A375 (cell line): ENCODE measurements around the gene TSPAN3. TPM values are rescaled to one million over a fixed set of nuclear protein-coding genes. Genes with fewer than 3 reads are reported as not detected.

Experiments
- total RNA-seq: library from RNA; depleted of rRNA; stranded (reverse); fragments of >200 nt; shearing (Covaris generic); gene quantifications from 2 replicates; pipeline ENCODE4 v1.2.3, GENCODE V29; 2014; rRNA removed

The TSPAN3 gene
- 142 and 164 TPM in 2 replicates for total RNA-seq

DNA sequence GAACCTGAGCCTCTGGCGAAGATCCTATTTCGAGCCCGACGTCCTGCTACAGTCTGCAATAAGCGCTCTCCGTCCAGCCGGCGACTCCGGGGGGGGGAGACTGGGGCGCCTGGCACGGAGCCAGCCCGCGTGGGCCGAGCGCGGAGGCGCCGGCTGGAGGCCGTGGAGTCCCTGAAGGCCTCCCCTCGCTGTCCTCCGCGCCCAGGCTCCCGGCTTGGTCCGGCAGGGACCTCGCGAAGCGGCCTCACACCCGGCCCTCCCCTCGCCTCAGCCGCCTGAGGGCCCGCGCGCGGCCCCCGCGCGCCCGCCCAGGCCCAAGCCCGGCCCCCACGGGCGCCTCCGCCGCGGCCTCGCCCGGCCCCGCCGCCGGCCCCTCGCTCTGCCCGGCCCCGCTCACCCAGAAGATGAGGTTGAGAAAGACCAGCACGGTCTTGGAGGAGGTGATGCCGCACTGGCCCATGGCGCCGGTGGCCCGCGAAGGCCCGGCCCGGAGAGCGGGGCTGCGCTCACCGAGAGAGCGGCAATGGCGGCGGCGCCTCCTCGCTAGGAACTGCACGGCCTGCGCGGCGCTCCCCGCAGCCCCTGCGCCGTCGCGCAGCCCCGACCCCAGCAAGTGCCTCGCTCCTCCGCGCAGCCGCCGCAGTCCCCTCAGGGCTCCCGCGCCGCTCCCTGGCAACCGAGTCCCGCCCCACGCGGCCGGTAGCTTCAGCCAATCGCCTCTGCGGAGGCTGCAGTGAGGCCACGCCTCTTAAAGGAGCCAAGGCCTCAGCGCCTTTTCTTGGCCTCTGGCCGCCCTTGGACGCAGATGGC is at the start of gene TSPAN3:
TSS of gene TSPAN3 (minus strand) at position 615 of the 810 bp plus-strand sequence. CDS start at position 460, 155 bp downstream.

DNA sequence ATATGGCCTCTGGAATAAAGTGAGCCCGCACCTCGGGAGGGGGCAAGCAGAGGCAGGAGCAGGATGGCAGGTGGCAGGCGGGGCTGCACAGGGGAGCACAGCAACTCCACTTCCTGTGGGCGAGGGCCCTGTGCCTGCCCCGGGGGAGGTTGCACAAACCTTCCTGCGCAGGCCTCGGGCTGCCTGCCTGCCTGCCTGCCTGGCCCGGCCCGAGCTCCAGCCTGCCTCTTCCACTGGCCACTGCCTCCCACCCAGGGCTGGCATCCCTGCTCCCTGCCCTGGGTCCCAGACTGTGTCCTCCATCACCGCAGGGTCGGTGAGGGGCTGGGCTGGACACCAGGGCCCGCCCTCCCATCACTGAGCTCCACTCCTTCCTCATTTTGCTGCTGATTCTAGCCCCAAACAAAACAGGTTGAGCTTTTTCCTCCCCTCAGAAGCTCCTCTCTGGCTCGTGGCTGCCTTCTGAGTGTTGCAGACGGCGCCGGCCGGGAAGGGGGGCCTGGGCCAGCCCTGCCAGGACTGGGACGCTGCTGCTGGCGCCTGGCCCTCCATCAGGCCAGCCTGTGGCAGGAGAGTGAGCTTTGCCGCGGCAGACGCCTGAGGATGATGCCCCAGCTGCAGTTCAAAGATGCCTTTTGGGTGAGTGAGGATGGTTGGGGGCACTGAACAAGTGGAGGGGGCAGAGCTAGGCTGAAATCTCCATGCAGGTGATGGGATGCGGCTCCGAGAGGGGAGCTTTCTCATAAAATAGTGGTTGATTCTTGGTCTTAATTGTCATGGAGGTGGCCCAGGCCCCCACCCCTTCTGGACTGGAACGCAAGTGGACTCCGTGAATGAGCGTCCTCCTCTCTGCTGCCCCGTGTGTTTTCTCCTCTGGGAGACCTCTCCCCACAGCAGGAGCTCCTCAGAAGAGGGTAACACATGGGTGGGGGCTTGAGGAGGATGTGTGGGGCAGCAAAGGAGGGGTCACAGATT is 75.7 kb downstream of the TSPAN3 start, which contains the start of gene PSTPIP1:
TSS of gene PSTPIP1 (plus strand) at position 156 of the 975 bp plus-strand sequence. CDS start at position 604, 448 bp downstream.

Other genes with a start within 250 kb of the TSPAN3 start
- gene SCAPER, start 165.8 kb downstream of the TSPAN3 start, total RNA-seq, result 3.7 and 5.9 TPM in 2 replicates
- 70.4 and 80.3 TPM in 2 replicates for gene RCN2, start 139.4 kb downstream of the TSPAN3 start, total RNA-seq
- 0.53 TPM in 1 of 2 replicates, not detected in the other for gene PSTPIP1, start 76.0 kb downstream of the TSPAN3 start, total RNA-seq